Activated CD8-positive, alpha-beta T cell treated with anti-CD3 and anti-CD28 coated beads for 36 hours (primary cell): ENCODE data around the gene DGKD. TPM values are rescaled to one million over a fixed set of nuclear protein-coding genes. Genes with fewer than 3 reads are reported as not detected.
"Not testable (repeated sequence)": the region's sequence is repeated elsewhere in the genome, so short reads cannot be mapped to it uniquely, and the experiment has no call there.

Experiments used
- ATAC-seq: fragments of 200-7000 bp; cut with Tn5 transposase; one replicate; pipeline ENCODE4 v1.10.0; 2021; ENCODE audit warnings: mild to moderate bottlenecking, moderate library complexity
- CTCF ChIA-PET: fragments of 350-600 bp; sonication (Branson Sonifier 250); formaldehyde crosslinking; loops from one replicate; lab custom pipeline; 2021; ENCODE audit warnings: antibody characterized with exemption; lab: Charles Lee
- POLR2A ChIA-PET: fragments of 350-600 bp; sonication (Branson Sonifier 250); formaldehyde crosslinking; loops from one replicate; lab custom pipeline; 2021; ENCODE audit warnings: antibody characterized with exemption; lab: Charles Lee
- DNase-seq: peaks from one replicate; pipeline ENCODE4 v3.0.0-alpha.2; 2020
- H3K27ac Mint-ChIP-seq: one replicate; pipeline ENCODE4 v1.8.0; 2021; ENCODE audit warnings: mild to moderate bottlenecking, mixed read lengths
- H3K27me3 Mint-ChIP-seq: one replicate; pipeline ENCODE4 v1.8.0; 2021; ENCODE audit warnings: mixed read lengths
- H3K36me3 Mint-ChIP-seq: one replicate; pipeline ENCODE4 v1.8.0; 2021; ENCODE audit warnings: low read depth, mixed read lengths
- H3K4me1 Mint-ChIP-seq: one replicate; pipeline ENCODE4 v1.8.0; 2021; ENCODE audit warnings: low read depth, mixed read lengths
- H3K4me3 Mint-ChIP-seq: one replicate; pipeline ENCODE4 v1.8.0; 2021; ENCODE audit warnings: mild to moderate bottlenecking, moderate library complexity, mixed read lengths
- H3K9me3 Mint-ChIP-seq: one replicate; pipeline ENCODE4 v1.8.0; 2021; ENCODE audit warnings: mixed read lengths
- CTCF ChIP-seq: fragments of 200-600 bp; IDR thresholded peaks from one replicate; pipeline ENCODE4 v1.8.0; 2022; ENCODE audit warnings: antibody characterized with exemption, mild to moderate bottlenecking
- intact Hi-C: fragments of 100-400 bp; cut with micrococcal nuclease; formaldehyde crosslinking; loops from one replicate; pipeline ENCODE4 v1.10.0; 2022
- total RNA-seq, 2 experiments: library from RNA; stranded (reverse); gene quantifications; one replicate each; pipeline ENCODE4 v1.2.3, GENCODE V29; 2021

The DGKD gene
- total RNA-seq, 2 experiments from 2014 or later = 89.6 to 99.5 TPM

- Mint-ChIP-seq H3K4me3 (no peak overlapping the region), H3K27ac (peak overlapping the region; percentile 65), H3K4me1 (peaks cover 54% of the 10 kb centered on the region), H3K9me3 (no peaks in the 10 kb centered on the region), H3K36me3 (peaks cover 44% of the 10 kb centered on the region), H3K27me3 (no peaks in the 10 kb centered on the region)
- TF ChIP-seq CTCF = no peak
- ChIA-PET CTCF (interaction anchor here (1.0 kb wide), 1 partner anchor 15 kb away, joined by 3 read pairs; no protein-coding TSS in a partner anchor), POLR2A (interaction anchor here (0.6 kb wide), 1 partner anchor 617 kb away, joined by 3 read pairs; no protein-coding TSS in a partner anchor)
- ATAC-seq (no peak), DNase-seq (no peak)
- intact Hi-C loops = loop anchor here (10.0 kb wide), 1 partner anchor 55 kb away; no protein-coding TSS in a partner anchor
These were observed 35.4 kb downstream of the DGKD start for GRCh38 chr2:233389601-233390125.

- Mint-ChIP-seq H3K9me3 (no peaks in the 10 kb centered on the region), H3K4me3 (no peak overlapping the region), H3K4me1 (peaks cover 46% of the 10 kb centered on the region), H3K36me3 (peaks cover 36% of the 10 kb centered on the region), H3K27ac (peak overlapping the region; percentile 3), H3K27me3 (no peaks in the 10 kb centered on the region)
- intact Hi-C loops = no loop called here
- POLR2A ChIA-PET = interaction anchor here (0.7 to 1.2 kb wide), 3 partner anchors 11 to 31 kb away, joined by 3 to 4 read pairs (median 4); no protein-coding TSS in a partner anchor
- DNase-seq (no peak), ATAC-seq (no peak)
- CTCF ChIA-PET = interaction anchor here (1.1 to 4.5 kb wide), 4 partner anchors 8 to 31 kb away, joined by 3 to 16 read pairs (median 4); no protein-coding TSS in a partner anchor
- TF ChIP-seq CTCF = no peak
These were observed 41.4 kb downstream of the DGKD start for GRCh38 chr2:233395687-233396086.

- Mint-ChIP-seq H3K36me3 (peaks cover 36% of the 10 kb centered on the region), H3K4me1 (peaks cover 54% of the 10 kb centered on the region), H3K27ac (peak overlapping the region; percentile 73)
- ChIA-PET CTCF (interaction anchor here (1.3 to 4.5 kb wide), 3 partner anchors 6 to 30 kb away, joined by 3 to 16 read pairs (median 5); no protein-coding TSS in a partner anchor), POLR2A (interaction anchor here (0.7 to 1.0 kb wide), 2 partner anchors 10 to 17 kb away, joined by 4 read pairs; no protein-coding TSS in a partner anchor)
- intact Hi-C loops, ATAC-seq, H3K4me3 Mint-ChIP-seq, H3K9me3 Mint-ChIP-seq, DNase-seq, H3K27me3 Mint-ChIP-seq: not testable (repeated sequence)
These were observed 42.7 kb downstream of the DGKD start for GRCh38 chr2:233396726-233397665.

GRCh38 chr2:233399306-233400225 lies 45.3 kb downstream of the DGKD start:
- Mint-ChIP-seq H3K4me3 (peak overlapping the region; percentile 51), H3K27ac (peak overlapping the region; percentile 91), H3K36me3 (peaks cover 43% of the 10 kb centered on the region), H3K4me1 (peaks cover 70% of the 10 kb centered on the region), H3K27me3 (no peaks in the 10 kb centered on the region), H3K9me3 (no peaks in the 10 kb centered on the region)
- intact Hi-C loops = no loop called here
- CTCF ChIA-PET = interaction anchor here (0.7 to 11.3 kb wide), 9 partner anchors 8 to 68 kb away, joined by 3 to 213 read pairs (median 4); partner anchors contain the start of gene DGKD
- ATAC-seq (peak; percentile 65), DNase-seq (peak; percentile 79)
- POLR2A ChIA-PET = interaction anchor here (1.1 to 2.0 kb wide), 3 partner anchors 12 to 19 kb away, joined by 4 to 5 read pairs (median 5); no protein-coding TSS in a partner anchor
- peak; percentile 32 for TF ChIP-seq CTCF
